Stimulated activated CD8-positive, alpha-beta memory T cell treated with anti-CD3 and anti-CD28 coated beads, Interleukin-15, amount 100 ng/mL, for 4 hours (primary cell): ENCODE results near the gene TTLL11.
A peak's percentile ranks its signal among the peaks of the same experiment; 100 is the strongest.

Experiments
- DNase-seq, 2 donors: peaks; one replicate each; pipeline ENCODE4 v3.0.0-alpha.2; 2020; ENCODE audit warnings: low read depth in 2 of 2

The TTLL11 gene

GRCh38 chr9:122109035-122109813 is 16.1 kb upstream of the TTLL11 start:
- DNase-seq: no peak

- DNase-seq: no peak
These were observed 14.2 kb upstream of the TTLL11 start for GRCh38 chr9:122107291-122107805.

- no peak for DNase-seq
These were observed 13.5 kb upstream of the TTLL11 start for GRCh38 chr9:122106576-122106975.

- no peak for DNase-seq
These were observed 10.9 kb upstream of the TTLL11 start for GRCh38 chr9:122103985-122104384.

- DNase-seq: no peak
These were observed 9.0 kb upstream of the TTLL11 start for GRCh38 chr9:122102156-122102555.

GRCh38 chr9:122100756-122101155 is 7.6 kb upstream of the TTLL11 start:
- DNase-seq: no peak

- DNase-seq: peak; percentile 32 to 53
These were observed 6.3 kb upstream of the TTLL11 start for GRCh38 chr9:122099271-122099869.

- DNase-seq: no peak
These were observed 4.7 kb upstream of the TTLL11 start for GRCh38 chr9:122097679-122098315.

- DNase-seq: no peak
These were observed 3.7 kb upstream of the TTLL11 start for GRCh38 chr9:122096620-122097415.

- no peak for DNase-seq
These were observed 2.1 kb upstream of the TTLL11 start for GRCh38 chr9:122095010-122095767.

GRCh38 chr9:122091682-122092592 is 1.2 kb downstream of the TTLL11 start:
- no peak for DNase-seq

- DNase-seq: no peak
These were observed 2.1 kb downstream of the TTLL11 start for GRCh38 chr9:122090981-122091380.

- no peak for DNase-seq
These were observed 2.7 kb downstream of the TTLL11 start for GRCh38 chr9:122090287-122090883.

GRCh38 chr9:122088880-122089706 is 4.0 kb downstream of the TTLL11 start:
- no peak for DNase-seq

GRCh38 chr9:122087406-122088200 is 5.5 kb downstream of the TTLL11 start:
- DNase-seq: no peak

- DNase-seq: no peak
These were observed 6.2 kb downstream of the TTLL11 start for GRCh38 chr9:122086873-122087272.

- no peak for DNase-seq
These were observed 7.8 kb downstream of the TTLL11 start for GRCh38 chr9:122085260-122085659.
